ENCODE measurements around the gene RFFL.
"Not testable (repeated sequence)": the region's sequence is repeated elsewhere in the genome, so short reads cannot be mapped to it uniquely, and the experiment has no call there.

RFFL gene

GRCh38 chr17:35063514-35064223 lies at the start of gene RFFL:
RFFL (minus strand) TSS chr17:35063707; CDS start chr17:35026553, 37,154 bp downstream.
- DNase-seq = peak in 56 of 58 donors; percentile 12 to 95 (median 78)

GRCh38 chr17:35110791-35111190 lies 47.3 kb upstream of the RFFL start:
- not testable (repeated sequence) for DNase-seq

GRCh38 chr17:35104844-35105450 lies 41.4 kb upstream of the RFFL start:
- no peak for DNase-seq

GRCh38 chr17:35103271-35103670 lies 39.8 kb upstream of the RFFL start:
- no peak for DNase-seq

GRCh38 chr17:35101725-35102124 lies 38.2 kb upstream of the RFFL start:
- no peak for DNase-seq

- DNase-seq = no peak
These were observed 37.5 kb upstream of the RFFL start for GRCh38 chr17:35101036-35101435.

GRCh38 chr17:35099908-35100307 lies 36.4 kb upstream of the RFFL start:
- DNase-seq = no peak

- DNase-seq = no peak
These were observed 34.3 kb upstream of the RFFL start for GRCh38 chr17:35097776-35098175.

GRCh38 chr17:35095741-35096140 lies 32.2 kb upstream of the RFFL start:
- DNase-seq = no peak

- DNase-seq = no peak
These were observed 31.4 kb upstream of the RFFL start for GRCh38 chr17:35094902-35095301.

- DNase-seq = not testable (repeated sequence)
These were observed 27.2 kb upstream of the RFFL start for GRCh38 chr17:35090707-35091106.

- DNase-seq = peak in 2 of 58 donors; percentile 48 to 53
These were observed 26.2 kb upstream of the RFFL start for GRCh38 chr17:35089586-35090296.

GRCh38 chr17:35088881-35089585 lies 25.5 kb upstream of the RFFL start:
- peak; percentile 16 to 88 (median 81) for DNase-seq

GRCh38 chr17:35088356-35088880 lies 24.9 kb upstream of the RFFL start:
- peak in 55 of 58 donors; percentile 23 to 79 (median 58) for DNase-seq

- DNase-seq = peak in 22 of 58 donors; percentile 5 to 79 (median 58)
These were observed 24.3 kb upstream of the RFFL start for GRCh38 chr17:35087731-35088355.

- DNase-seq = peak in 1 of 58 donors; percentile 20
These were observed 23.5 kb upstream of the RFFL start for GRCh38 chr17:35086931-35087573.

- DNase-seq = no peak
These were observed 22.7 kb upstream of the RFFL start for GRCh38 chr17:35086164-35086563.

- no peak for DNase-seq
These were observed 21.5 kb upstream of the RFFL start for GRCh38 chr17:35084987-35085386.

- no peak for DNase-seq
These were observed 19.6 kb upstream of the RFFL start for GRCh38 chr17:35083071-35083470.

- DNase-seq = peak in 1 of 58 donors; percentile 2
These were observed 18.7 kb upstream of the RFFL start for GRCh38 chr17:35082073-35082657.

All from anterior cingulate cortex (tissue), 58 donors.